Activated CD4-positive, alpha-beta T cell treated with anti-CD3 and anti-CD28 coated beads, Interleukin-2, amount 50 U/mL, for 4 hours (primary cell): Measurements from ENCODE around the gene SMC1B.
"Not testable (repeated sequence)": the region's sequence is repeated elsewhere in the genome, so short reads cannot be mapped to it uniquely, and the experiment has no call there.

ENCODE experiments used
- DNase-seq, 2 experiments: peaks; one replicate each; pipeline ENCODE4 v3.0.0-alpha.2; 2020

The SMC1B gene

GRCh38 chr22:45445031-45445710, 31.8 kb upstream of the SMC1B start:
- no peak for DNase-seq

- no peak for DNase-seq
Observed at GRCh38 chr22:45444168-45444567, 30.8 kb upstream of the SMC1B start.

GRCh38 chr22:45442116-45442515, 28.7 kb upstream of the SMC1B start:
- DNase-seq: no peak

GRCh38 chr22:45441138-45441537, 27.7 kb upstream of the SMC1B start:
- DNase-seq: peak; percentile 5 to 16

GRCh38 chr22:45440688-45441087, 27.3 kb upstream of the SMC1B start:
- DNase-seq: not testable (repeated sequence)

- no peak for DNase-seq
Observed at GRCh38 chr22:45438336-45438735, 24.9 kb upstream of the SMC1B start.

GRCh38 chr22:45436871-45437517, 23.6 kb upstream of the SMC1B start:
- not testable (repeated sequence) for DNase-seq

GRCh38 chr22:45435544-45436139, 22.2 kb upstream of the SMC1B start:
- DNase-seq: peak; percentile 77 to 78

GRCh38 chr22:45434981-45435380, 21.6 kb upstream of the SMC1B start:
- no peak for DNase-seq

- DNase-seq: no peak
Observed at GRCh38 chr22:45430871-45431270, 17.5 kb upstream of the SMC1B start.

- DNase-seq: no peak
Observed at GRCh38 chr22:45429981-45430775, 16.8 kb upstream of the SMC1B start.

GRCh38 chr22:45429424-45429823, 16.0 kb upstream of the SMC1B start:
- no peak for DNase-seq

- no peak for DNase-seq
Observed at GRCh38 chr22:45428391-45429385, 15.3 kb upstream of the SMC1B start.

GRCh38 chr22:45427114-45427513, 13.7 kb upstream of the SMC1B start:
- DNase-seq: no peak

- DNase-seq: no peak
Observed at GRCh38 chr22:45426387-45426786, 13.0 kb upstream of the SMC1B start.

- no peak for DNase-seq
Observed at GRCh38 chr22:45425531-45426265, 12.3 kb upstream of the SMC1B start.

GRCh38 chr22:45425101-45425500, 11.7 kb upstream of the SMC1B start:
- DNase-seq: no peak

GRCh38 chr22:45424241-45424731, 10.9 kb upstream of the SMC1B start:
- DNase-seq: no peak

- no peak for DNase-seq
Observed at GRCh38 chr22:45423524-45423923, 10.1 kb upstream of the SMC1B start.

GRCh38 chr22:45422237-45422983, 9.0 kb upstream of the SMC1B start:
- no peak for DNase-seq
